B cell (primary cell): ENCODE data around the gene TEAD1. TPM values are rescaled to one million over a fixed set of nuclear protein-coding genes. Genes with fewer than 3 reads are reported as not detected.

Source experiments
- ATAC-seq: fragments of 200-7000 bp; cut with Tn5 transposase; one replicate; pipeline ENCODE4 v1.10.0; 2021; ENCODE audit warnings: low read depth, mild to moderate bottlenecking, moderate number of reproducible peaks, moderate library complexity
- CTCF ChIA-PET: fragments of 350-600 bp; sonication (Branson Sonifier 250); formaldehyde crosslinking; loops from one replicate; lab custom pipeline; 2021; ENCODE audit warnings: antibody characterized with exemption, inconsistent platforms; lab: Charles Lee
- POLR2A ChIA-PET: fragments of 350-600 bp; sonication (Branson Sonifier 250); formaldehyde crosslinking; loops from one replicate; lab custom pipeline; 2021; ENCODE audit warnings: antibody characterized with exemption; lab: Charles Lee
- DNase-seq: peaks from one replicate; pipeline ENCODE4 v3.0.0; 2013
- H2AFZ ChIP-seq: 2 replicates; pipeline ENCODE4 v1.6.1; 2012; ENCODE audit warnings: mild to moderate bottlenecking, low read depth, low read length; ENCODE audit not compliant: insufficient read depth, poor library complexity, severe bottlenecking
- H3K27ac ChIP-seq, 2 donors: 1 replicate in 1 of 2; 2 replicates in 1 of 2; pipeline ENCODE4 v1.5.1; 2012 to 2013; ENCODE audit warnings: low read length in 2 of 2, mild to moderate bottlenecking in 2 of 2, moderate library complexity in 1 of 2
- H3K27me3 ChIP-seq, 4 experiments: fragments of 200-600 bp in 1 of 4; sonication (generic) in 1 of 4; replicated peaks in 1 of 4; 1 replicate in 2 of 4; 2 replicates in 2 of 4; pipeline versions ENCODE4 v1.6.1 to v1.7.0; 2013 to 2016; ENCODE audit warnings: low read length in 3 of 4, mild to moderate bottlenecking in 2 of 4, mixed read lengths in 1 of 4, moderate library complexity in 1 of 4; ENCODE audit not compliant: insufficient read depth in 4 of 4, control insufficient read depth in 3 of 4; ENCODE audit errors: control extremely low read depth in 1 of 4
- H3K36me3 ChIP-seq, 2 experiments: replicated peaks in 1 of 2; 1 replicate in 1 of 2; 2 replicates in 1 of 2; pipeline versions ENCODE4 v1.6.1 to v1.7.1; 2013; ENCODE audit warnings: low read length in 1 of 2; ENCODE audit not compliant: insufficient read depth in 2 of 2, control insufficient read depth in 1 of 2; ENCODE audit errors: control extremely low read depth in 1 of 2, extremely low read depth in 1 of 2
- H3K4me1 ChIP-seq, 2 donors: fragments of 200-600 bp in 1 of 2; sonication (generic) in 1 of 2; 1 replicate in 1 of 2; 2 replicates in 1 of 2; pipeline versions ENCODE4 v1.5.1 to v1.6.1; 2013 to 2017; ENCODE audit warnings: low read length in 2 of 2; ENCODE audit not compliant: control insufficient read depth in 2 of 2, insufficient read depth in 2 of 2
- H3K4me2 ChIP-seq: replicated peaks from 2 replicates; pipeline ENCODE3; 2012; ENCODE audit warnings: mild to moderate bottlenecking, low read depth, low read length; ENCODE audit not compliant: poor library complexity, severe bottlenecking
- H3K4me3 ChIP-seq, 5 experiments: fragments of 200-600 bp in 1 of 5; sonication (generic) in 1 of 5; 1 replicate in 3 of 5; 2 replicates in 2 of 5; pipeline versions ENCODE4 v1.5.1 to v1.7.0; 2011 to 2016; ENCODE audit warnings: low read length in 4 of 5, mild to moderate bottlenecking in 4 of 5, low read depth in 2 of 5, control low read depth in 1 of 5, moderate library complexity in 1 of 5; ENCODE audit not compliant: insufficient read depth in 1 of 5; ENCODE audit errors: control extremely low read depth in 1 of 5, extremely low read depth in 1 of 5
- H3K79me2 ChIP-seq: fragments of 200-600 bp; sonication (generic); one replicate; pipeline ENCODE4 v1.6.0; 2016; ENCODE audit warnings: low read length; ENCODE audit not compliant: control insufficient read depth, insufficient read depth
- H3K9ac ChIP-seq: fragments of 200-600 bp; sonication (generic); 2 replicates; pipeline ENCODE4 v1.6.1; 2017; ENCODE audit warnings: mild to moderate bottlenecking, low read length, moderate library complexity
- H3K9me3 ChIP-seq, 3 donors: one replicate each; pipeline versions ENCODE4 v1.6.1 to v1.7.1; 2013; ENCODE audit warnings: low read length in 2 of 3; ENCODE audit not compliant: control insufficient read depth in 2 of 3, insufficient read depth in 1 of 3; ENCODE audit errors: control extremely low read depth in 1 of 3
- H4K20me1 ChIP-seq: 2 replicates; pipeline ENCODE4 v1.6.0; 2012; ENCODE audit warnings: mild to moderate bottlenecking, low read length; ENCODE audit not compliant: insufficient read depth, control insufficient read depth, poor library complexity, severe bottlenecking
- H3K27ac Mint-ChIP-seq: one replicate; pipeline ENCODE4 v1.8.0; 2021; ENCODE audit warnings: mixed read lengths
- H3K27me3 Mint-ChIP-seq: one replicate; pipeline ENCODE4 v1.8.0; 2021; ENCODE audit warnings: mixed read lengths
- H3K4me1 Mint-ChIP-seq: one replicate; pipeline ENCODE4 v1.8.0; 2021; ENCODE audit warnings: mixed read lengths
- H3K4me3 Mint-ChIP-seq: one replicate; pipeline ENCODE4 v1.8.0; 2021; ENCODE audit warnings: mixed read lengths
- H3K9me3 Mint-ChIP-seq: one replicate; pipeline ENCODE4 v1.8.0; 2022; ENCODE audit warnings: mixed read lengths; ENCODE audit not compliant: insufficient read depth
- CTCF ChIP-seq: fragments of 200-600 bp; IDR thresholded peaks from one replicate; pipeline ENCODE4 v1.8.0; 2022; ENCODE audit warnings: antibody characterized with exemption, mild to moderate bottlenecking
- EZH2 ChIP-seq: IDR thresholded peaks from 2 replicates; pipeline ENCODE4 v1.6.1; 2012; ENCODE audit warnings: borderline replicate concordance, low read depth, mild to moderate bottlenecking, moderate library complexity, low read length; ENCODE audit not compliant: insufficient read depth, poor library complexity, severe bottlenecking
- whole genome bisulfite sequencing: methylation state at CpG from one replicate; pipeline ENCODE4 v1.1.5; 2013; ENCODE audit warnings: missing lambda C conversion rate; ENCODE audit not compliant: insufficient coverage; 5-methylcytosine and 5-hydroxymethylcytosine counted together
- intact Hi-C: fragments of 100-400 bp; cut with micrococcal nuclease; formaldehyde crosslinking; loops from one replicate; pipeline ENCODE4 v1.10.0; 2022
- polyA plus RNA-seq: library from polyadenylated mRNA; depleted of rRNA; stranded (reverse); fragments of >200 nt; gene quantifications from 2 replicates; pipeline ENCODE4 v1.2.3, GENCODE V29; 2012
- total RNA-seq, 2 donors: library from RNA; stranded (reverse); fragments of 120-200 nt in 1 of 2; gene quantifications; 1 replicate in 1 of 2; 2 replicates in 1 of 2; pipeline versions ENCODE4 v1.2.3 to v1.2.4, GENCODE V29; 2013 to 2022

TEAD1 gene
- total and polyA plus RNA-seq, 2 donors (not counting 1 experiment from before 2014, with no cell fraction given), result 0.30 TPM; not detected in 1

- WGBS, result 87% methylated on average over 2 of the region's 4 CpGs
- Histone ChIP-seq H2AFZ (no peak overlapping the region), H3K4me2 (no peak overlapping the region), H3K4me1 (no peaks in the 10 kb centered on the region), H3K9ac (no peak overlapping the region), H3K36me3 (no peaks in the 10 kb centered on the region), H3K27me3 (peaks cover 0 to 4% (median 0%) of the 10 kb centered on the region in 4 experiments), H3K9me3 (no peaks in the 10 kb centered on the region), H4K20me1 (no peaks in the 10 kb centered on the region), H3K27ac (no peak overlapping the region), H3K79me2 (no peaks in the 10 kb centered on the region), H3K4me3 (no peak overlapping the region)
- peaks cover 26% of the 10 kb centered on the region for H3K27me3 Mint-ChIP-seq
- CTCF ChIA-PET, result no interaction called here
- POLR2A ChIA-PET, result no interaction called here
- intact Hi-C loops, result no loop called here
- no peaks in the 10 kb centered on the region for H3K9me3 Mint-ChIP-seq
- no peak for ATAC-seq
- H3K4me3 Mint-ChIP-seq, result no peak overlapping the region
- H3K4me1 Mint-ChIP-seq, result no peaks in the 10 kb centered on the region
- no peak overlapping the region for H3K27ac Mint-ChIP-seq
- TF ChIP-seq EZH2 (no peak), CTCF (no peak)
- DNase-seq, result no peak
Measured at GRCh38 chr11:12702999-12703453, 28.8 kb downstream of the TEAD1 start.

GRCh38 chr11:12704049-12704448, 29.8 kb downstream of the TEAD1 start:
- Histone ChIP-seq H2AFZ (no peak overlapping the region), H3K9ac (no peak overlapping the region), H3K79me2 (no peaks in the 10 kb centered on the region), H3K27ac (no peak overlapping the region), H3K36me3 (no peaks in the 10 kb centered on the region), H3K27me3 (peaks cover 0 to 4% (median 0%) of the 10 kb centered on the region in 4 experiments), H3K4me2 (no peak overlapping the region), H3K9me3 (no peaks in the 10 kb centered on the region), H3K4me1 (no peaks in the 10 kb centered on the region), H4K20me1 (no peaks in the 10 kb centered on the region), H3K4me3 (no peak overlapping the region)
- no peak for DNase-seq
- Mint-ChIP-seq H3K9me3 (no peaks in the 10 kb centered on the region), H3K27me3 (peaks cover 25% of the 10 kb centered on the region), H3K4me1 (no peaks in the 10 kb centered on the region), H3K4me3 (no peak overlapping the region), H3K27ac (no peak overlapping the region)
- WGBS, result 57% methylated on average over 2 of the region's 4 CpGs
- TF ChIP-seq CTCF, result no peak
- no peak for TF ChIP-seq EZH2
- CTCF ChIA-PET, result interaction anchor here (1.1 kb wide), 1 partner anchor 172 kb away, joined by 3 read pairs; no protein-coding TSS in a partner anchor
- POLR2A ChIA-PET, result no interaction called here
- no peak for ATAC-seq
- intact Hi-C loops, result no loop called here
